SU-DHL-6 (cell line): ENCODE measurements around the gene KCP.

ENCODE experiments used
- CTCF ChIP-seq: fragments of 200-600 bp; sonication (generic); IDR thresholded peaks from one replicate; pipeline ENCODE4 v1.5.1; 2017; ENCODE audit warnings: antibody characterized with exemption, mild to moderate bottlenecking, low read length, moderate library complexity; ENCODE audit not compliant: insufficient read depth, poor library complexity, severe bottlenecking
- EZH2phosphoT487 ChIP-seq: fragments of 200-600 bp; sonication (generic), shearing (Covaris generic); conservative IDR thresholded peaks from 2 replicates; pipeline ENCODE4 v1.6.1; 2018; ENCODE audit warnings: mild to moderate bottlenecking, antibody characterized with exemption, low read length, moderate library complexity, mixed read lengths

GRCh38 chr7:128838109-128838779 lies 72.3 kb downstream of the KCP start:
- TF ChIP-seq CTCF = no peak
- no peak for TF ChIP-seq EZH2phosphoT487
